CD4-positive, alpha-beta T cell treated with Interleukin-17A for 1 hour (primary cell): ENCODE measurements around the gene WDR5.
A peak's percentile ranks its signal among the peaks of the same experiment; 100 is the strongest.

Experiments used
- DNase-seq: peaks from one replicate; pipeline ENCODE4 v3.0.0-alpha.2; 2020

Gene WDR5

DNA sequence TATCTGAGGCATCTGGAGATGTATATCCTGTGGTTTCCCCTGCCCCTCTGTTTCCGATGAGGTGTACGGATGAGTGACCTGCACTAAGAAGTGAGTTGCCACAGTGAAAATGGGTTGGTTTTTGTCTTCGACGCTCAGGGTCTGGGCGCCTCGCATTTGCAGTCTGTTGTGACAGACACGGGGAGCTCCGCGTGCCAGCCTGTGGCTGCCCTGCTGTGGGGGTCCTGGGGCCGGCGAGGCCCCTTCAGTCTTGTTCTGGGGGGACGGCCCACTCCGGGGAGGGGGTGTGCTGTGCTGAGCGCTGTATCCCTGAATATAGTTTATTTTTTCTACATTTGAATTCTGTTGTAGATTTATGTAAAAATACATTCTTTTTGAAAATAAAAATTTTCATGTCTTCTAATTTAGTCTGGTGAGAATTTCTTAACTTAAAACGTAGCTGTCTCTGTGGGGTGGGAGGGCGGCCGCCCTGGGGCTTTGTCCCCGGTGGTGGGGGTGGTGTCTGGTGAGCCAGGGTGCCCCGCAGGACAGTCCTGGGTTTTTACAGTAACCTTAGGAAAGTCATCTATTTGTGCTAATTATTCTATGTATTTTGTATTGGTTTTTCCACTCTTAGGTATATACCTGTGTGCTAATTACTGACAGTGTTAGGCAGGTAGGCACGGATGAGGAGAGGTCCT is 23.8 kb downstream of the WDR5 start:
- DNase-seq, result no peak

DNA sequence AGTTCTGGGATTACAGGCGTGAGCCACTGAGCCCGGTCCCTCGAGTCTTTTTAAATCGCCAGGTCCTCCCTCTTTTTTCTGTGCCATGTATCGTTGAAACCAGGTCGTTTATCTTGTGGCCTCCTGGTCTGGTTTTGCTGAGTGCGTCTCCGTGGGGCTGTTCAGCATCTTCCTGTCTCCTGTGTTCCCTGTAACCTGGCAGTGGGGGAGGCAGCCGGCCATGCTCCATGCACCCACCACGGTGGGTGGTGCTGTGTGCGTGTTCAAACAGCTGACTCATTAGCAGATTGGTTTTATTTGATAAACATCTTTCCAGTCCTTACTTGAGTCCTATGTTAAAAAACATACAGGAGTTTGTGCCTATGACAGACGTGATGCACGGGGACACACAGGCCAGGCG is 25.8 kb downstream of the WDR5 start:
- no peak for DNase-seq

DNA sequence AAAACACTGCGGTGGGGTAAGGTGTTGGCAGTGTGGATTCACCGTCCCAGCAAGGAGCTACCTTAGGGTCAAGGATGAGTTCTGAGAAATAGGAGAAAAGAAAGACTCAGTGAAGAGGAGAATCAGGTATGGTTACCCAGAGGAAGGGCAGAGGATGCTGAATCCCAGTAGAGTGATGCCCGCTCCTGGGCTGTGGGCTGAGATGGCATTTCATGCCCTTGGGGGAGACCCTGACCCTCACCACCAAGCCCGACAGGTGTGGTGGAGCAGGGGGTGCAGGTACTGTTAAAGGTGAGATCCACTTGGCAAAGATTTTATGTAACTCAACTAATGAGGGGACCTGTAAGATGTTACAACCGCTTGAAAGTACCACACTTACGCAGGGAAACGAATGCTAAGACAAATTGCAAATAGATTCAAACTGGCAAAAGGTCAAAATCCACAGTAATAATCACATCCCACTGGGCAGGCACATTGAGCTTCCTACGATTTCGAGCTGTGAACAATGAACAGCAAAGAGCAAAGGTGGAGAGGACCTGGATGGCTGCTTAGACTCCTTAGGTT is 26.4 kb downstream of the WDR5 start:
- no peak for DNase-seq

DNA sequence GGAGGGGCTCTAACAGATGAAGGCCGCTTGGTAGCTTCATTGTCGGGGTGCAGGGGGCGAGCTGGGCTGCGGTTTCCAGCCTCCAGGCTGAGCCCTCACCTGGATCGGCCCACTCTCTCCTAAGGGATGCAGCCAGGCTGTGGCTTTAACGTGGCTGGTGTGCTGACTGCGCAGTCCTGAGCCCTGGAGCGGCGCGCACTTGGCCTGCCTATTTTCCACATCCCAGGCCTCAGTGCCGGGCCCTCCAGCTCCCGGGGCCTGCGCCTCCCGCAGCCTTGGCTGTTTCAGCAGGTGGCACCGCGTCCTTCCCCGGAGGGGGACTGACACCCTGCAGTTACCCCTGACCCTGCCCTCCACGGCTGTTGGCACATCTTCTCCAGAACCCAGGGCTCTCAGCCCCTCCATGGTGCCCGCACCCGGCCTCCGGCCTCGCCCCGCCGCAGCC is 27.1 kb downstream of the WDR5 start:
- DNase-seq, result no peak

DNA sequence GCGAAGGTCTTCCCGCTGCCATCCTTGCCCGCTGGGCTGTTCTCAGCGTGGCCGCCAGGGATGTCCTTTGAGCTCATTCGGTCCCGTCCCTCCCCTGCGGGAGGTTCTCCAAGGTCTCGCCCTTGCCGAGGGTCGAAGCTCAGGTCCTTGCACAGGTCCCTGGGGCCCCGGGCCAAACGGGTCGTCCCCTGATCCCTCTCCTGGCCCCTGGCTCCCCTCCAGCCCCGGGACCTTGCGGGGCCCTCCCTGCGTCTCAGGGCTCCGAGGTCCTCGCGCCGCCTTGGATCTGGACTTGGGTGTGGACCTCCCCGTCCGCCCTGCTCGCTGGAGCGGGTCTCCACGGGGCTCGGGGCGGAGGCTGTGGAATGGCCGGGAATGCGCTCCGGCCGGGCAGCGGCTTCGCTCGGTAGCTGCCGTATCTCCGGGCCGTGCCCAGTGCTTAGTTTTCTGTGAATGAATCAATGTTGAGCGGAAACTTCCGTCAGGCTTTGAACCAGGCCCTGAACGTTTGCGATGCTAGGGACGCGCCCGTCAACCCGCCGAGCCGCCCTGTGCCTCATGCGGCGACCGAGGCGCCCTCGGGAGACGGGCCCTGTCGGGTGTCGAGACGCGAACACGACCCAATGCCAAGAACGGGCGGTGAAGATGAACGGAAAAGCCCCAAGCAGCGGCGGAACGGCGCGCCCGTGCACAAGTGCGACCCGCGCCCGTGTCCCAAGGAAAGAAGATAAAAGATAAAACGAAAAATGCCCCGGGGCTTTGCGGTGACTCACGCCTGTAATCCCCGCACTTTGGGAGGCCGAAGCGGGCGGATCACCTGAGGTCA is 27.7 kb downstream of the WDR5 start:
- peak; percentile 77 for DNase-seq

DNA sequence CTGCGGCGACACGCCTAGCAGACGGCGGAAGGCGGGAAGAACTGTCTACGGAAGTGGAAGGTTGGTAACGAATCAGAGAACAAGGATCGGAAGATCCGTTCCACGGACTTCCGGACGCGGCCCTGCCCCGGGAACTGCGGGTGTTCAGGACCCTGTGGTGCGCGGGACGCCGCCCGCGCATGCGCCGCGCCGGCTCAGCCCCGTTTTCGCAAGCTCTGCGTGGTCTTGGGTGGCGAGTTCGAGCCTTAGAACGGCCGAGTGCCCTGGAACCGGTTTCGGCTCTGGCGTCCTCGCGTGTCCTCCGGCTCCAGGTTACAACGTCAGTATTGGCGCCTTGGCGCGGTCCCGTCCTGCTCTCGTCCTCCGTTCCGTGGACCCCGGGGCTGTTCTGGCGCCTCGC is 29.0 kb downstream of the WDR5 start:
- DNase-seq, result no peak

DNA sequence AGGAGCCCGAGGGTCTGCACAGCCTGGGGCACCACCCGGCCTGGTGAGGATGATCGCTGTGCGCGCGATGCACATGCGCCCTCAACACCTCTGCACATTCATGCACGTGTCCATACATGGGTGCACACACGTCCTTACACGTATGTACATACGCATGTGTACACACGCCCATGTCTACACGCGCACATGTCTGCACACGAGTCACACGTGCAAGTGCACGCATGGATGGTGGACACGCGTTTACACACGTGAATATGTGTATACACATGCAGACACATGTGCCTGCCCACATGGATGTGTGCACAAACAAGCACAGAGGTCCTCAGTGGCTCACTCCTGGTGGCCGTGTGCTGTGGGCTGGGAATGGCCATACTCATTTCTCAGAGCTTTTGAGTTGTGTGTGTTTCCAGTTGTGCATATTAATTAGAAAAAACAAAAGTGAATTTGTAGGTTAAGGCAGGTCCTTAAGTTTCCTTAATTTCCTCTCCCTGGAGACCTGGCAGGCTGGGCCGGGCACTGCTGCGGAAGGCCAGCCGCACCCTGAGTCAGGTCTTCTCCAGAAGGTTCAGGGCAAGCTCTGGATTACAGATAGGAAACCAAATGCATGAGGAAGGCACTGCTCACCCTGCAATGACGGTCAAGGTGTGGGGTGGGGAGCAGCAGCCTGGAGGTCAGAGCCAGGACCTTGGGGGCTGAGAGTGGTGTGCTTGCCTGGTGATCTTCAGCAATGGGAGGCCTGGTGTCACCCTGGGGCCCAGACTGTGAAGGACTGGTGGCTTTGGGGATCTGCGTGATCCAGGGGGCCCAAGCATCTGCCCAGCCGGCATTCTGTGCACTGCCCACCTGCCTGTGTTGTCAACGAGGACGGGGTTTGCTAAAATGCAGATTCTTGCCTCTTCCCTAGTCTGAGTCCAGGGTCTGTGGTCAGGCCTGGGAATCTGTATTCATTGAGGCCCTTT is 29.8 kb downstream of the WDR5 start:
- DNase-seq, result peak; percentile 39

DNA sequence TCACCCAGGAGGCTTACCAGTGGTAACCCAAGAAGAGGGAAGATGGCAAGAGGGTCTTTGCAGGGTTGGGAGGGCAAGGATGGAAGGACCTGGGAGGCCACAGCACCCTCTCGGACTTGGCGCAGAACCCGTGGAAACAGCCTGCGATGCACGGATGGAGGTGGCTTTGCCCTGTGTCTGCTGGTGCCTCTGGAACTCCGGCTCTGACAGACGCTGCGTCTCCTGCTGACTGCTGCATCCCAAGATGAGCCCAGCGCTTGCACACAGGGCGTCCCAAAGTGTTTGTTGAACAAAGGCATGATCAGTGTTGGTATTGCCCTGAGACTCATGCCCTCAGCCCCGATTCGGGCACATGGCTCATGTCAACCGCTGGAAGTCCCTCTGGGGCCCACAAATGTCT is 30.5 kb downstream of the WDR5 start:
- no peak for DNase-seq

DNA sequence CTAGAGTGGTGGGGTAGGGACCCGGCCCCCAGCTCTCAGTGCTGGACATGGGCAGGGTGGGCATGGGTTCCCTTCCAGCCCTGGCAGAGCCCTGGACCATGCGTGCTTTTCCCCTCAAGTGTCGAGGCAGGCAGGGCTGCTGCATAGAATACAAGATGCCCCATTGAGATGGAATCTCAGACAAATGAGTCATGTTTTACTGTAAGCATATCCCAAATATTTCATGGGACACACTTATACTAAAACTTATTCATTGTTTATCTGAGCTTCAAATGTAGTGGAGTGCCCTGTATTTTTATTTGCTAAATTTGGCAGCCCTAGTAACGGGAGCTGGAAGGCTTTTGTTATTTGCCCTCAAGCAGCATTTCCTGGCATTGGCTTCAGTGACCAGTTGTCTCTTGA is 31.6 kb downstream of the WDR5 start:
- DNase-seq, result no peak

DNA sequence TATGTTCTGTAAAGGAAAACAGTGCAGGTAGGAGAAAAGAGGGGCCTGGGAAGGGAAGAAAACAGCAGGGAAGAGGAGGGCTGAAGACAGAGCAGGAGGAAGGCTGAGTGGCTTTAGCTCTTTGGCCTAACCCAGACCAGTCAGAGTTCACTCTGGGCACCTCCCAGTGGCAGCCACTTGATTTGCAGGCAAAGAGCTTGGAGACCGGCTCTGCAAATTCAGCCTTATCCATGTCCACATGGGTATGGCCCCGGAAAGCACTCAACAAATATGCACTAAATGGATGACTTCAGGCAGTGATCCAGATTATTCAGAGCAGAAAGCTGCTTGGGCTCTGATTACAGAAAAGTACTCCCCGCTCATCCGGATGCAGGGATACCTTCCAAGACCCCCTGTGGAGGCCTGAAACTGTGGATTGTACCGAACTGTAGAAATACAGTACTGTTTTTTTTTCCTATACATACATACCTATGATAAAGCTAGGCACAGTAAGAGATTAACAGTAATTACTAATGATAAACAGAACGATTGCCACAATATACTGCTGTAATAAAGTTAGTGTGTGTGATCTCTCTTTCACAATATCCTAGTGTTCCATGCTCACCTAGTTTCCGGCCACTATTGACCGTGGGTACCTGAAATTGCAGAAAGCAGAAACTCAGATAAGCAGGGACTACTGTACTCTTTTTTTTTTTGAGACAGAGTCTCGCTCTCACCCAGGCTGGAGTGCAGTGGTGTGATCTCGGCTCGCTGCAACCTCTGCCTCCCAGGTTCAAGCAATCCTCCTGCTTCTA is 33.1 kb downstream of the WDR5 start:
- DNase-seq, result no peak

DNA sequence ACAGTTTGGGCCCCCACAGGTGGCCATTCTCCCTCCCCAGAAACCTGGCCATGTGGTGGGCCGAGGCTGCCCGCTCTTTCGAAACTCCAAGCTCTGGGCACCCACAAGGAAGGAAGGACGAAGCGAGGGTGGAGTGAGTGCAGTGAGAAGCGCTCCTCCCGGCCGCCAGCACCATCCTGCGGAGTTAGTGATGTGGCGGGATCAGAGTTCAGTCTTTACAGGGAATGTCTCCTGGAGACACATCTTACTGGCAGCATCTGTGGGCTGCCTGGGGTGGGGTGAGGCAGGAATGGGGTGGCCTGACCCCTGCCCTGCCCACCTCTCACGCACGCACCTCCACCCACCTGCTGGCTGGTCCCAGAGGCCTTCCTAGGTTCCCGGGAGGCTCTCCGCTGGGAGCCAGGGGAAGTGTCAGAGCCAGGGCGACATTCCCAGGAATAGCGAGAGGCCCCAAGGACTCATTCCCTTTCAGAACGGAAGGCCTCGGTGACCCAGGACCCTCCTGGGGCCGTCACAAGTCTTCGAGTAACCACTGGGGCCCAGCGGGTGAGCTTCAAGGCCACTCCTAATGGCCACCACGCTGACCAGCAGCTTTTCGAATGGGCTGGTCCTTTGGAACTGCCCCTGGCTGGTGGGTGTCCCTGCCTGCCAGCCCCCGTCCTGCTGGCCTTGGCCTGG is 34.0 kb downstream of the WDR5 start:
- DNase-seq, result no peak

DNA sequence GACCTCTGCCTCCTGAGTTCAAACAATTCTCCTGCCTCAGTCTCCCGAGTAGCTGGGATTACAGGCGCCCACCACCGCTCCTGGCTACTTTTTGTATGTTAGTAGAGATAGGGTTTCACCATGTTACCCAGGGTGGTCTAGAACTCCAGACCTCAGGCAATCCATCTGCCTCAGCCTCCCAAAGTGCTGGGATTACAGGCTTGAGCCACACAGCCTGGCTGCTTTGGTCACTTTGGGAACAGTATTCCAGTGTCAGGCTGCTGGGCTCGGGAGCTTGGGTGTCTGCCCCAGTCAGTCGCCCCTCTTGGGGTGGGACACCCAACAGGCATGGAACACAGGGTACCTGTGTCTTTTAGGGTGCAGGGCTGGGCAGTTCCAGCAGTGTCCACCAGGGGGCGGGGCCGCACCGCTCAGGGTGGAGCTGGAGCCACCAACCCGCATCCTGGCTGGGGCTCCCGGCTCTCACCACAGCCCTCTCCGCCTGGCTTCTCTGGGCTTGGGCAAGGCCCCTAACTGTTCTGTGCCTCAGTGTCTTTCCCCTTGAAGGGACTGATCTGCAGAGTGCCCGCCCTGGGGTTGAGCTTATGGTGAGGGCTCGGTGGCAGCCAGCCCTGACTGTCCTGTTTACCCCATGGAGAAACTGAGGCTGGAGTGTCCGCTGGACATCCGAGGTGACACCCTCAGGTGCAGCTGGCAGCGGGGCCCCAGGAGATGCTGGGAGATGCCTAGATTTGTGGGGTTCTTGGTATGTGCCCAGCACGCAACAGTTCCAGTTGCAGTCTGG is 34.8 kb downstream of the WDR5 start:
- DNase-seq, result peak; percentile 13

DNA sequence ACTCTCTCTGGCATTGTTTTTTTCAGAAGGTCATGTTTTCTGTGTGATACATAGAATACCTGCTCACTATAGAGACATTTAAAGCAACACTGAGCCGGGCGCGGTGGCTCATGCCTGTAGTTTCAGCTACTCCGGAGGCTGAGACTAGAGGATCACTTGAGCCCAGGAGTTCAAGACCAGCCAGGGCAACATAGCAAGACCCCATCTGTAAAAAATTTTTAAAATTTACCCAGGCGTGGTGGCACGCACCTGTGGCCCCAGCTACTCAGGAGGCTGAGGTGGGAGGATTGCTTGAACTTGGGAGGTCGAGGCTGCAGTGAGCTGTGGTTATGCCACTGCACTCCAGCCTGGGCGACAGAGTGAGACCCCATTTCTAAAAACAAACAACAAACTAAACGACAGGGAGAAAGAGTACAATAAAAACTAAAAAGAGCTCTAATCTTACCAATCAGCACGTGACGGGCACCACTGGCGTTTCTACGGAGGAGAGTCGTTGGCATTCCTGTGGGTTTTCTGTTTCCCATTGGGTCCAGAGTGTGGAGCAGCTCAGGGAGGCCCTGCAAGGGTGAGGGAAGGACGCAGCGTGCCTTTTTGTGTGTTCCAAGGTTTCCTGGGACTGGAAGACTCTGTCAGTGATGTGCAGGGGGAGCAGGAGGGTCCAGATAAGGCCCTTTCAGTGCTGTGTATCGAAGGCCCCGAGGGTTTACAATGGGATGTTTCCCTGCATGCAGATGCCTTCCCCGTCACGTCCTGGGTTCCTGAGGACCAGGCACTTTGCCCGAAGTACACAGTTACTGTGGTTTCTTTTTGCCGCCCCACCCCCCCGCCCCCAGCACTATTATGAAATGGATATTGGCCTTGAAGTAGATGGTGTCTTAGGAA is 35.7 kb downstream of the WDR5 start:
- no peak for DNase-seq

DNA sequence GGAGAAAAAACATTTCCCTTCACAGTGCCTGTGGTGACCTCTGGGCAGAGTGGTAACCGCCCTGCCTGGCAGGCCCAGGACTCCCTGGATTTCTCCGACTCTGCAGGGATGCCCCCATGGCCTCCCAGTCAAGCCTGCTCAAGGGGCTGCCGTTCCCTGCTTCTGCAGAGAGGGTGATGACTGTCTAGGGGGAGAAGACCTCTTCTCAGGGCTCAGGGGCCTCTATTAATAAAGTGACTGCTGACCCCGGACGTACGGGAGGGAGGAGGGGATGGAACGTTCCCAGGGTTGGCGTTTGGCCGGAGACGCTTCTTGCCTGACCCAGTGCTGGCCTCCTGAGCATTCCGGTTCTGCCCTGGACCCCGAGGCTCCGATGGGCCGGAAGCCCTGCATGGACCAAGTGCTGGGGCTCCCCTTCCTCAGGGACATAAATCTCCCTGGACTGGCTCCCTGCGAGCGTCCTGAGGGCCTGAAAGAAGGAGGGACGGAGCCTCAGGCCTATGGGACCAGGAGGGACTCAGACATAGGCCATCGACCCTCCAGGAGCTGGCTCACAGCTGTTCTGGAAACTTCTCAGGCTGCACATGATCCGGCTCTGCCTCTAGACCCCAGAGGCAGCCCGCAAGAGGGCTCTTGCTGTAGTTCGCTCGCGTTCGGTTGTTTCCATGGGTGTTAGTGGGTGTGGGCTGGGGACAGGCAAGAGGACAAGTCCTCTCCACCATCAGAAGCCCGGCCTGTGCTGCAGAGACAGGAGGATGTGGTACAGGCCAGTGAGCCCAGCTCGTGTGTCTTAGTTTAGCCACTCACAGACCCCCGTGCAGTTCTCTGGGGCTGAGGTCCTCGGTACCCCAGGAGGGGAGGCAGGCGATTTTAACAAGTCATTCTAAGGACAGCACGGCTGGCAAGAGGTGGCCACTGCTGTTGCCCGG is 36.6 kb downstream of the WDR5 start:
- DNase-seq, result no peak

DNA sequence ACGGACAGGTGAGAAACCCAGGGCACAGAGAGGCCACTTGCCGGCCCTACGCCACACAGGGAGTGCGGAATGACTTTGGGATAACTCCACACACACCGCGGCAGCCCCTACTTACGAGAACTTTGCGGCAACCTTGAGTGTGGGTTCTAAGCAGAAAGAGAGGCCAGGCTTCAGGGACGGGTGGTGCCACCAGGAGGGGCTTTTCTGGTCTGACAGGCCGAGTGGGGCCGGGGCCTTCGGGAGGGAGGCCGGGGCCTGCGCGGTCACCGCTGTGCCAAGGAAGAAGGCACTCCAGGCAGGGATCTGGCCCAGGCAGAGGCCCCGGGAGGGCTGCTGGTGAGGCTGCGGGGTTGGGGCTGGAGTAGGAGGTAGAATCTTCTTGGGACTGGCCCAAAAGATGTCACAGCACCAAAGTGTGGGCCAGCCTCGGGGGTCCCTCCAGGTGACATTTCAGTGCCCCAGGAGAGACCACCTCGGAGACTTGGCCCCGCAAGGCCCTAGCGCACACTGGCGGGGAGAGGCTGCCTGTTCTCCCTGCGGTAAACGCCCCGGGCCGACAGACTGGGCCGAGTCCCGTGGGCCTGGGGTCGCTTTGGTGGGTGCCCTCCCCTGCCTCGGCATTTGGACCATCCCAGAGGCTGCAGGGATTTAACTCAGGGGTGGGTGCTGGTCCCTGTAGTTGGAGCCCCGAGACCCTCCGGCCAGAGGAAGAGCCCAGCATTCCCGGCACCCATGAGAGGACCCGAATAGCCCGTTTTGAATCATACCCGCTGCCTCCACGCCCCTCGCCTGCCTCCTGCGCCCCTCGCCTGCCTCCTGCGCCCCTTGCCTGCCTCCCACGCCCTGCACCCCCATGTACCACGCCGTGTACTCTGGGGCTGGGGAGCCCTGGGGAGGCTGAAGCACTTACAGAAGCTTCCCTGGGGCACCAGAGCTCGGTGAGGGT is 37.5 kb downstream of the WDR5 start:
- no peak for DNase-seq

DNA sequence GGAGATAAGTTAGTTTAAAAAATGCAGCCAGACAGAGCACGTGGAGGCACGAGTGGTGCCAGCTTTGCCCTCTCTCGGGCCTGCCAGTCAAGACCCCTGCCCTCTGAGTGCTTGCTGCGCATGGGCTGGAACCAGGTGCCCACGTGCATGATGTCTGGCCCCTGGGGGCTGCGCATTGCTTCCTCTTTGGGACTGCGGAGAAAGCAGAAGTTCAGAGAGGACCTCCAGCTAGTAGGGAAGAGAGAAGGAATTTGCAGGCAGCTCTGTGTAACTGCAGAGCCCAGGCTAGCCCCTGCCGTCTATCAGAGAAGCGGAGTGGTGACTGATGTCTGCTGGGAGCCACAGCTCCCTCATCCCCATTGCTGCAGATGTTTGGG is 38.2 kb downstream of the WDR5 start:
- DNase-seq, result no peak
